IMR-90 (cell line): ENCODE measurements around the gene SYVN1. TPM values are rescaled to one million over a fixed set of nuclear protein-coding genes. Genes with fewer than 3 reads are reported as not detected.

Experiments
- ATAC-seq: fragments of 200-7000 bp; cut with Tn5 transposase; 2 replicates; pipeline ENCODE4 v1.9.1; 2020; ENCODE audit warnings: low read depth, mild to moderate bottlenecking, moderate library complexity
- BruUV-seq: library from RNA; stranded (reverse); fragments of 400-500 nt; replicated peaks from 2 replicates; lab custom pipeline; 2021; lab: Mats Ljungman, UMichigan
- CTCF ChIA-PET: fragments of 300-600 bp; formaldehyde crosslinking; extraction: SDS; loops from one replicate; lab custom pipeline; 2021; ENCODE audit warnings: antibody characterized with exemption; lab: Yijun Ruan, JAX
- POLR2A ChIA-PET: fragments of 300-600 bp; sonication (Branson Sonifier 250); formaldehyde crosslinking; loops from one replicate; lab custom pipeline; 2022; ENCODE audit warnings: antibody characterized with exemption; ENCODE audit not compliant: unreplicated experiment; lab: Charles Lee
- DNase-seq: peaks from one replicate; pipeline ENCODE4 v3.0.0; 2013
- H2AFZ ChIP-seq: replicated peaks from 2 replicates; pipeline ENCODE3; 2013; ENCODE audit warnings: low read length, mild to moderate bottlenecking; ENCODE audit not compliant: poor library complexity
- H2AK5ac ChIP-seq: 2 replicates; pipeline ENCODE4 v1.6.1; 2013; ENCODE audit warnings: low read depth, low read length, inconsistent platforms
- H2AK9ac ChIP-seq: replicated peaks from 2 replicates; pipeline ENCODE3; 2013; ENCODE audit warnings: mild to moderate bottlenecking, low read depth, low read length, moderate library complexity; ENCODE audit not compliant: poor library complexity
- H2BK120ac ChIP-seq: 2 replicates; pipeline ENCODE4 v1.6.1; 2013; ENCODE audit warnings: low read depth, low read length, inconsistent platforms
- H2BK15ac ChIP-seq: 3 replicates; pipeline ENCODE4 v1.6.1; 2013; ENCODE audit warnings: low read depth, low read length, inconsistent platforms
- H2BK20ac ChIP-seq: 2 replicates; pipeline ENCODE4 v1.6.1; 2013; ENCODE audit warnings: low read depth, mild to moderate bottlenecking, inconsistent platforms, low read length, moderate library complexity
- H2BK5ac ChIP-seq: 2 replicates; pipeline ENCODE4 v1.6.1; 2013; ENCODE audit warnings: mild to moderate bottlenecking, low read depth, low read length, inconsistent platforms; ENCODE audit not compliant: poor library complexity, severe bottlenecking
- H3K14ac ChIP-seq: replicated peaks from 2 replicates; pipeline ENCODE4 v1.6.1; 2013; ENCODE audit warnings: low read depth, low read length, inconsistent platforms
- H3K18ac ChIP-seq: 2 replicates; pipeline ENCODE4 v1.6.1; 2013; ENCODE audit warnings: low read depth, low read length, control low read depth
- H3K23ac ChIP-seq: 2 replicates; pipeline ENCODE4 v1.6.1; 2013; ENCODE audit warnings: low read depth, low read length, inconsistent platforms
- H3K27ac ChIP-seq: 2 replicates; pipeline ENCODE4 v1.5.1; 2013; ENCODE audit warnings: mild to moderate bottlenecking, control low read depth, low read length; ENCODE audit not compliant: insufficient read depth
- H3K27me3 ChIP-seq: 2 replicates; pipeline ENCODE4 v1.6.1; 2013; ENCODE audit warnings: low read length; ENCODE audit not compliant: control insufficient read depth, insufficient read depth
- H3K36me3 ChIP-seq: 2 replicates; pipeline ENCODE4 v1.6.1; 2013; ENCODE audit warnings: low read length, mixed read lengths; ENCODE audit not compliant: control insufficient read depth, insufficient read depth
- H3K4ac ChIP-seq: 2 replicates; pipeline ENCODE4 v1.6.1; 2013; ENCODE audit warnings: low read depth, low read length, inconsistent platforms
- H3K4me1 ChIP-seq: 2 replicates; pipeline ENCODE4 v1.6.1; 2013; ENCODE audit warnings: low read length, mixed read lengths; ENCODE audit not compliant: control insufficient read depth, insufficient read depth
- H3K4me2 ChIP-seq: 2 replicates; pipeline ENCODE4 v1.6.1; 2013; ENCODE audit warnings: low read depth, mild to moderate bottlenecking, control low read depth, low read length, moderate library complexity
- H3K4me3 ChIP-seq: 2 replicates; pipeline ENCODE4 v1.5.1; 2013; ENCODE audit warnings: low read depth, mild to moderate bottlenecking, control low read depth, low read length, moderate library complexity; ENCODE audit not compliant: insufficient read depth
- H3K56ac ChIP-seq: 2 replicates; pipeline ENCODE4 v1.6.1; 2013; ENCODE audit warnings: low read length, inconsistent platforms; ENCODE audit not compliant: insufficient read depth; ENCODE audit errors: extremely low read depth
- H3K79me1 ChIP-seq, 2 experiments: 2 replicates each; pipeline ENCODE4 v1.6.1; 2013; ENCODE audit warnings: low read length in 2 of 2, inconsistent platforms in 1 of 2, low read depth in 1 of 2
- H3K9ac ChIP-seq: 2 replicates; pipeline ENCODE4 v1.6.1; 2013; ENCODE audit warnings: low read depth, low read length, control low read depth
- H3K9me1 ChIP-seq: 2 replicates; pipeline ENCODE4 v1.6.1; 2013; ENCODE audit warnings: low read length, inconsistent platforms; ENCODE audit not compliant: insufficient read depth
- H3K9me3 ChIP-seq: 2 replicates; pipeline ENCODE4 v1.6.1; 2013; ENCODE audit warnings: low read length; ENCODE audit not compliant: control insufficient read depth, insufficient read depth
- H4K20me1 ChIP-seq: 2 replicates; pipeline ENCODE4 v1.6.1; 2013; ENCODE audit warnings: low read length, inconsistent platforms; ENCODE audit not compliant: insufficient read depth
- H4K5ac ChIP-seq: 2 replicates; pipeline ENCODE4 v1.6.1; 2013; ENCODE audit warnings: mild to moderate bottlenecking, low read depth, low read length, control low read depth
- H4K8ac ChIP-seq, 2 experiments: 2 replicates each; pipeline ENCODE4 v1.6.1; 2013; ENCODE audit warnings: low read depth in 2 of 2, low read length in 2 of 2, control low read depth in 1 of 2, inconsistent platforms in 1 of 2
- H4K91ac ChIP-seq: 2 replicates; pipeline ENCODE4 v1.6.1; 2013; ENCODE audit warnings: low read depth, low read length, inconsistent platforms; ENCODE audit not compliant: insufficient read depth
- MXI1 ChIP-seq: IDR thresholded peaks from 2 replicates; pipeline ENCODE4 v1.6.1; 2012; ENCODE audit warnings: low read depth, mild to moderate bottlenecking, low read length, moderate library complexity, borderline replicate concordance
- USF2 ChIP-seq: fragments of 150-350 bp; IDR thresholded peaks from 2 replicates; pipeline ENCODE4 v1.6.1; 2017; ENCODE audit warnings: mild to moderate bottlenecking, antibody characterized with exemption, low read length, low read depth
- WGBS, 2 experiments: methylation state at CpG; one replicate each; pipeline versions ENCODE4 v1.1.5 to v1.1.7; 2013; ENCODE audit warnings: missing lambda C conversion rate in 2 of 2; ENCODE audit not compliant: insufficient read length in 1 of 2; ENCODE audit errors: extremely low coverage in 2 of 2; 5-methylcytosine and 5-hydroxymethylcytosine counted together
- dilution Hi-C: fragments of 300-500 bp; cut with HindIII; formaldehyde crosslinking; loops from one replicate; pipeline ENCODE4 v1.14.3; 2018; ENCODE audit warnings: low sequenced_read_pairs; ENCODE audit not compliant: unreplicated experiment
- in situ Hi-C: fragments of 300-500 bp; cut with MboI; formaldehyde crosslinking; loops from 3 replicates; pipeline ENCODE4 v1.14.3; 2019; ENCODE audit warnings: low sequenced_read_pairs, inconsistent platforms, mixed read lengths
- intact Hi-C: fragments of 100-400 bp; cut with micrococcal nuclease; formaldehyde crosslinking; loops from 2 replicates; pipeline ENCODE4 v1.10.0; 2022
- polyA plus RNA-seq, 3 experiments: library from polyadenylated mRNA; depleted of rRNA; stranded (reverse); fragments of >200 nt; gene quantifications; 2 replicates each; pipeline ENCODE4 v1.2.3, GENCODE V29; 2012; ENCODE audit warnings: low replicate concordance in 1 of 3
- total RNA-seq: library from RNA; depleted of rRNA; stranded (reverse); fragments of >200 nt; gene quantifications from 2 replicates; pipeline ENCODE4 v1.2.3, GENCODE V29; 2012

The SYVN1 gene
- total and polyA plus RNA-seq, 2 of the 4 experiments (the other 2 are of a cell fraction): 9.5 to 52.9 TPM

- H4K5ac ChIP-seq: peak overlapping the region; percentile 68
- DNase-seq (no peak), ATAC-seq (peak; percentile 2; the same call in 1 of the 2 replicates)
- BruUV-seq: TSS peak; percentile 80
- H3K9me3 ChIP-seq: no peaks in the 10 kb centered on the region
- peak overlapping the region; percentile 94 for H3K4me3 ChIP-seq
- dilution Hi-C loops (no loop called here), intact Hi-C loops (loop anchor here (5.0 kb wide), 1 partner anchor 60 kb away; the partner anchor contains the start of genes FAU and MRPL49), in situ Hi-C loops (no loop called here)
- H3K79me1 ChIP-seq: peaks cover 45 to 70% of the 10 kb centered on the region in 2 experiments
- peak overlapping the region; percentile 89 for H3K14ac ChIP-seq
- WGBS, 2 experiments: 41% methylated on average over 9 of the region's 23 CpGs; no CpG with 5 or more reads in 1 of the 2 experiments
- peak overlapping the region; percentile 55; the same call in 1 of the 2 replicates for H2BK120ac ChIP-seq
- H3K56ac ChIP-seq: peak overlapping the region; percentile 84
- TF ChIP-seq MXI1 (no peak), USF2 (0 out of 2 replicates have a peak, but pooled peaks have one; percentile 12)
- peak overlapping the region; percentile 63 for H2AK5ac ChIP-seq
- peak overlapping the region; percentile 82 for H3K23ac ChIP-seq
- H3K36me3 ChIP-seq: peaks cover 28% of the 10 kb centered on the region
- peaks cover 11% of the 10 kb centered on the region for H3K4me1 ChIP-seq
- no peak overlapping the region for H2BK20ac ChIP-seq
- peak overlapping the region; percentile 94 for H3K9ac ChIP-seq
- peaks cover 4% of the 10 kb centered on the region; the same call in 1 of the 2 replicates for H3K9me1 ChIP-seq
- ChIA-PET CTCF (interaction anchor here (0.6 kb wide), 1 partner anchor 42 kb away, joined by 3 read pairs; no protein-coding TSS in a partner anchor), POLR2A (interaction anchor here (1.4 kb wide), 1 partner anchor 65 kb away, joined by 5 read pairs; the partner anchor contains the start of gene ZNHIT2)
- peak overlapping the region; percentile 43 to 89; a peak in 3 of 4 replicates for H4K8ac ChIP-seq
- peak overlapping the region; percentile 84 for H3K4me2 ChIP-seq
- H2AFZ ChIP-seq: peak overlapping the region; percentile 96
- H2BK15ac ChIP-seq: no peak overlapping the region
- peak overlapping the region; percentile 100 for H2AK9ac ChIP-seq
- peak overlapping the region; percentile 84 for H4K91ac ChIP-seq
- peak overlapping the region; percentile 77 for H2BK5ac ChIP-seq
- H3K4ac ChIP-seq: peak overlapping the region; percentile 90
- H4K20me1 ChIP-seq: peaks cover 9% of the 10 kb centered on the region
- no peaks in the 10 kb centered on the region for H3K27me3 ChIP-seq
- H3K27ac ChIP-seq: peak overlapping the region; percentile 93
- H3K18ac ChIP-seq: no peak overlapping the region; the same call in 1 of the 2 replicates
Measured at GRCh38 chr11:65182258-65183170, 48.2 kb upstream of the SYVN1 start.
